Neural crest cell (in vitro differentiated cells): ENCODE results near the gene KLHL30. TPM values are rescaled to one million over a fixed set of nuclear protein-coding genes. Genes with fewer than 3 reads are reported as not detected.

Source experiments
- DNase-seq: peaks from one replicate; pipeline ENCODE4 v3.0.0; 2021; ENCODE audit warnings: low read depth, mixed read lengths, low spot score
- H3K27ac Mint-ChIP-seq: one replicate; pipeline ENCODE4 v1.8.0; 2021; ENCODE audit warnings: mild to moderate bottlenecking, mixed read lengths; ENCODE audit not compliant: unreplicated experiment
- H3K27me3 Mint-ChIP-seq: 2 replicates; pipeline ENCODE4 v1.8.0; 2021; ENCODE audit warnings: low read depth, mild to moderate bottlenecking, mixed read lengths
- H3K36me3 Mint-ChIP-seq: 2 replicates; pipeline ENCODE4 v1.8.0; 2021; ENCODE audit warnings: low read depth, mild to moderate bottlenecking, mixed read lengths
- H3K4me1 Mint-ChIP-seq: 2 replicates; pipeline ENCODE4 v1.8.0; 2021; ENCODE audit warnings: mixed read lengths
- H3K4me3 Mint-ChIP-seq: one replicate; pipeline ENCODE4 v1.8.0; 2021; ENCODE audit warnings: mild to moderate bottlenecking, mixed read lengths
- H3K9me3 Mint-ChIP-seq: 2 replicates; pipeline ENCODE4 v1.8.0; 2021; ENCODE audit warnings: mixed read lengths
- total RNA-seq: library from RNA; stranded (reverse); gene quantifications from 2 replicates; pipeline ENCODE4 v1.2.1, GENCODE V29; 2021
- TF ChIP-seq, protein P1 (sequence below): fragments of 200-600 bp; sonication (generic); conservative IDR thresholded peaks from 2 replicates; pipeline ENCODE4 v1.5.0; 2021; ENCODE audit warnings: antibody characterized with exemption, mild to moderate bottlenecking

KLHL30 gene
- total RNA-seq, 1 donor from 2014 or later: 0.23 TPM

DNA sequence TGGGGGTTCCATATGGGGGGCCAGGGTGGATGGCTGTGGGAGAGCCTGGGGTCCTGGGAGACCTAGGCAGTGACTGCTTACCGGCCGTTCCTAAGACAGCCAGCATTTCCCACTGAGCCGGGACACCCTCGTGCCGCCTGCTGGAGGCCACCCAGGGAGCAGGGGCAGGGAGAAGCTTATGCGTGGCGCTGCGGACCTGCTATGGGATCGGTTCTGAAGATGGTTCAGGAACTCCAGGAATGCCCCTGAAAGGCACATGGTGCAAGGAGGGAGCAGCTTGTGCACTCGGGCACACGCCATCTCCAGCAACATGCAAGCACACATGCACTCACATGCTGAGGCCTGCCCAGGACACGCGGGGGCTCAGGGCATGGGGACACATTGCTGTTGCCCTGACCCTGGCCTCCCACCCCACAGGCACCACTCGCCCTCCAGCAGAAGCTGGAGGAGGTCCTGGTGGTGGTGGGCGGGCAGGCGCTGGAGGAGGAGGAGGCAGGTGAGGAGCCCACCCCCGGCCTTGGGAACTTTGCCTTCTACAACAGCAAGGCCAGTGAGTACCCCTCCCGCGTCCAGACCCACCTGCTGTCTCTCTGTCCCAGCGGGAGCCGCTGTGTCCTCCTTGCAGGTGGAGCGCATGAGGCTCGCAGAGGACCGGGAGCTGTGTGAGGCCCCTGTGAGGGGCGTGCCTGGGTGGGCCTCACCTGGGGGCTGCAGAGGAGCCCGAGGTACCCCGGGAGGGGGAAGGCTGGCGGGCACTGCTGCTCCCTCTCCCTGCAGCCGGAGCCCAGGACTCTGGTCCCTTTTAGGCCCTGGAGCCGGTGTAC is 4.1 kb downstream of the KLHL30 start:
- H3K27me3 Mint-ChIP-seq: no peaks in the 10 kb centered on the region
- H3K36me3 Mint-ChIP-seq: no peaks in the 10 kb centered on the region
- H3K4me1 Mint-ChIP-seq: no peaks in the 10 kb centered on the region
- TF ChIP-seq, protein P1, sequence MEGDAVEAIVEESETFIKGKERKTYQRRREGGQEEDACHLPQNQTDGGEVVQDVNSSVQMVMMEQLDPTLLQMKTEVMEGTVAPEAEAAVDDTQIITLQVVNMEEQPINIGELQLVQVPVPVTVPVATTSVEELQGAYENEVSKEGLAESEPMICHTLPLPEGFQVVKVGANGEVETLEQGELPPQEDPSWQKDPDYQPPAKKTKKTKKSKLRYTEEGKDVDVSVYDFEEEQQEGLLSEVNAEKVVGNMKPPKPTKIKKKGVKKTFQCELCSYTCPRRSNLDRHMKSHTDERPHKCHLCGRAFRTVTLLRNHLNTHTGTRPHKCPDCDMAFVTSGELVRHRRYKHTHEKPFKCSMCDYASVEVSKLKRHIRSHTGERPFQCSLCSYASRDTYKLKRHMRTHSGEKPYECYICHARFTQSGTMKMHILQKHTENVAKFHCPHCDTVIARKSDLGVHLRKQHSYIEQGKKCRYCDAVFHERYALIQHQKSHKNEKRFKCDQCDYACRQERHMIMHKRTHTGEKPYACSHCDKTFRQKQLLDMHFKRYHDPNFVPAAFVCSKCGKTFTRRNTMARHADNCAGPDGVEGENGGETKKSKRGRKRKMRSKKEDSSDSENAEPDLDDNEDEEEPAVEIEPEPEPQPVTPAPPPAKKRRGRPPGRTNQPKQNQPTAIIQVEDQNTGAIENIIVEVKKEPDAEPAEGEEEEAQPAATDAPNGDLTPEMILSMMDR: no peak
- no peaks in the 10 kb centered on the region for H3K9me3 Mint-ChIP-seq
- no peak overlapping the region for H3K4me3 Mint-ChIP-seq
- no peak overlapping the region for H3K27ac Mint-ChIP-seq
- no peak for DNase-seq

DNA sequence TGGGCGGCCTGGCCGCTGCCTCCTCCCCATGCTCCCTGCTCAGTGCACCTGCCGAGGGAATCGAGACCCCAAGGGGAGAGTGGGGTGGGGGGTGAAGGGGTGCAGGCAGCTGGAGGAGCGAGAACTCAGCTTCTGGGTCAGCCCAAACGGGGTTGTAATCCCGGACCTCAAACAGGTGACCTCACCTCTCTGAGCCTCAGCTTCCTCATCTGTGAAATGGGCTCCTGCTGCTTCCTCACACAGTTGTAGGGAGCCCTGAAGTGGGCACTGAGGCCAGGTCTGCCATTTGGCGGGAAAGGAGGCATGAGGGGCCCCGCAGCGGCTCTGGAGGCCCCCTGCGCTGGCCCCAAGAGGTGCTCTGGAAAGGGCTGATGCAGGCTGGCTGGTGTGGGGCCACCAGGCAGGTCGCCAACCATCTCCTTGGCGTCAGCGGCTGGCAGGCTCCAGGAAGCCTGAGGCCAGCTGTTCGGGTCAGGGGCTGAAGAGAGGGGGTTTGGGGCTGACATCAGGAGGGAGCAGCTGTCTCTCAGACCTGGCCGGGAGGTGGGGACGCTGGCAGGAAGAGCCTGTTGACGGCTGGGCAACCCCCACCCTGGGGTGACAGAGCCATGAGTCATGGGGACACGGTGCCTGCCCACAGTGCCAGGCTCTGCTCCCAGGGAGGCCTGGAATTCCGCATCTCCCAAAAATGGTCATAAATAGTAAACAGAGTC is 4.9 kb downstream of the KLHL30 start:
- Mint-ChIP-seq H3K9me3 (no peaks in the 10 kb centered on the region), H3K27ac (no peak overlapping the region), H3K4me3 (no peak overlapping the region), H3K27me3 (no peaks in the 10 kb centered on the region), H3K36me3 (no peaks in the 10 kb centered on the region), H3K4me1 (no peaks in the 10 kb centered on the region)
- TF ChIP-seq, protein P1: no peak
- no peak for DNase-seq

DNA sequence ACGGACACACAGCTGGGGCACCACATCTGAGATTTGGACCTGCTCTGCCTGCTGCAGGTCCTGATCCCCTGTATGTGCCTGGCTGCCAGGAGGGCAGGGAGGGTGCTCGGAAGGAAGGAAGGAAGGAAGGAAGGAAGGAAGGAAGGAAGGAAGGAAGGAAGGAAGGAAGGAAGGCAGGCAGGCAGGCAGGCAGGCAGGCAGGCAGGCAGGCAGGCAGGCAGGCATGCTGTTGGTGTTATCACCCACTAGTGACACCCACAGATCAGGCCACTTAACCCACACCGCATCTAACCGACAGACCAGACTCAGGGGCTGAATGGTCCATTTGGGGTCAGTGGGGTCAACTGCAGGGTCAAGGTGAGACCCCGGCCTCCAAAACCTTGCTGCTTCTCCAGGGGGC is 5.8 kb downstream of the KLHL30 start:
- Mint-ChIP-seq H3K4me1 (no peaks in the 10 kb centered on the region), H3K27me3 (no peaks in the 10 kb centered on the region), H3K4me3 (no peak overlapping the region), H3K36me3 (no peaks in the 10 kb centered on the region), H3K9me3 (no peaks in the 10 kb centered on the region), H3K27ac (no peak overlapping the region)
- no peak for DNase-seq
- TF ChIP-seq, protein P1: no peak

DNA sequence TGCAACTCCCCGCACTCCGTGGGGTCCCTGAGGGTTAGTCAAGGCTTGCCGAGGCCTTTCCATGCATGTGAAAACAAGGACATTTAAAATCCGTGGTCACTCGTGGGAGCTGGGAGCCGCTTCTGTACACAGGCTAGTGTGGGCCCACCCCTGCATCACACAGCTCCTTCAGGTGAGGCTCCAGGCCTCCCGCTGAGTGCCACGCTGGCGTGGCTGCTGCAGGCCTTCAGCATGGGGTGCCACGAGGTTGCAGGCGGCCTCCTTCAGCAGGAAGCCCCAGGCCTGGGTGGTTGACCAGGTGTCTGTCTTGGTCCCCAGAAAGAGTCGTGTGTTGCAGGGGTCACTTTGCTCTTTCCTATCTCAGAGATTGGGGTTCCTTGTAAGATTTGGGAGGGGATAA is 6.6 kb downstream of the KLHL30 start:
- TF ChIP-seq, protein P1: no peak
- no peak overlapping the region for H3K27ac Mint-ChIP-seq
- no peaks in the 10 kb centered on the region for H3K4me1 Mint-ChIP-seq
- no peak for DNase-seq
- H3K4me3 Mint-ChIP-seq: no peak overlapping the region
- H3K9me3 Mint-ChIP-seq: no peaks in the 10 kb centered on the region
- H3K27me3 Mint-ChIP-seq: no peaks in the 10 kb centered on the region
- no peaks in the 10 kb centered on the region for H3K36me3 Mint-ChIP-seq

DNA sequence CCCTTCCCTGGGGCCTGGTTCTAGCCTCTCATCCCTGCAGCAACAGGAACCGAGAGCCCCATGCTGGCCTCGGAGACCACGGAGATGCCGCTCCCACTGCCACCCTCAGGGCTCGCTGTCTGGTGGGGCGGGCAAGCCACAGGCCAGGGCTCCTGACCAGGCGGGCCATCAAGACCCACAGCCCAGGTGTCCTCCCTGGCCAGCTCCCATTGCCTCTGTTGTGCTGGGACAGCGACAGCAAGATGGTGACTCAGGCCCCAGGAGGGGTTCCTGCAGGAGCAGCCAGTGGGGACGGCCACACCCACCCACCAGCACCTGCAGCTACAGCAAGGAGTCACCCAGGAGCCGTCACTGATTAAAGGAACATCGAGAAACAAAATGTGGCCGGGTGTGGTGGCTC is 7.4 kb downstream of the KLHL30 start:
- H3K27ac Mint-ChIP-seq: no peak overlapping the region
- no peaks in the 10 kb centered on the region for H3K9me3 Mint-ChIP-seq
- H3K36me3 Mint-ChIP-seq: no peaks in the 10 kb centered on the region
- TF ChIP-seq, protein P1: no peak
- H3K4me3 Mint-ChIP-seq: no peak overlapping the region
- H3K27me3 Mint-ChIP-seq: no peaks in the 10 kb centered on the region
- H3K4me1 Mint-ChIP-seq: no peaks in the 10 kb centered on the region
- DNase-seq: no peak
